PC-9 (cell line): Measurements from ENCODE around the gene MTR. TPM values are rescaled to one million over a fixed set of nuclear protein-coding genes. Genes with fewer than 3 reads are reported as not detected.

Experiments used
- BruUV-seq: library from RNA; stranded (reverse); fragments of 400-500 nt; replicated peaks from 2 replicates; lab custom pipeline; 2021; lab: Mats Ljungman, UMichigan
- CTCF ChIA-PET: fragments of 300-600 bp; sonication (Branson Sonifier 250); formaldehyde crosslinking; loops from one replicate; lab custom pipeline; 2022; ENCODE audit warnings: antibody characterized with exemption; lab: Charles Lee
- POLR2A ChIA-PET: fragments of 300-600 bp; sonication (Branson Sonifier 250); formaldehyde crosslinking; loops from one replicate; lab custom pipeline; 2022; ENCODE audit warnings: antibody characterized with exemption; ENCODE audit not compliant: unreplicated experiment; lab: Charles Lee
- DNase-seq, 2 experiments: peaks; one replicate each; pipeline versions ENCODE4 v3.0.0 to v3.0.0-alpha.2; 2015 to 2022; ENCODE audit warnings: mixed read lengths in 1 of 2
- H2AFZ ChIP-seq: fragments of 200-600 bp; sonication (generic); 2 replicates; pipeline ENCODE4 v1.8.1; 2017; ENCODE audit warnings: antibody characterized with exemption
- H3F3A ChIP-seq: fragments of 200-600 bp; sonication (generic); 2 replicates; pipeline ENCODE4 v1.8.1; 2017; ENCODE audit warnings: antibody characterized with exemption, mild to moderate bottlenecking, low read depth; ENCODE audit not compliant: insufficient read depth
- H3K27ac ChIP-seq: fragments of 200-600 bp; sonication (generic); 2 replicates; pipeline ENCODE4 v1.6.1; 2016; ENCODE audit warnings: mixed run types
- H3K27me3 ChIP-seq: fragments of 200-600 bp; sonication (generic); 2 replicates; pipeline ENCODE4 v1.6.1; 2016; ENCODE audit warnings: low read depth, mixed run types; ENCODE audit not compliant: insufficient read depth
- H3K36me3 ChIP-seq: fragments of 200-600 bp; sonication (generic); 2 replicates; pipeline ENCODE4 v1.6.1; 2016; ENCODE audit warnings: low read depth, mixed run types
- H3K4me1 ChIP-seq: fragments of 200-600 bp; sonication (generic); replicated peaks from 2 replicates; pipeline ENCODE4 v1.6.1; 2016; ENCODE audit warnings: mixed run types; ENCODE audit not compliant: insufficient read depth
- H3K4me2 ChIP-seq: fragments of 200-600 bp; sonication (generic); 2 replicates; pipeline ENCODE4 v1.6.1; 2017; ENCODE audit warnings: mixed run types
- H3K4me3 ChIP-seq: fragments of 200-600 bp; sonication (generic); 2 replicates; pipeline ENCODE4 v1.6.1; 2016; ENCODE audit warnings: mixed run types
- H3K79me2 ChIP-seq: fragments of 200-600 bp; sonication (generic); 2 replicates; pipeline ENCODE4 v1.6.1; 2017; ENCODE audit warnings: low read depth, mixed run types
- H3K9me2 ChIP-seq: fragments of 200-600 bp; sonication (generic); 2 replicates; pipeline ENCODE4 v1.8.1; 2017; ENCODE audit warnings: mild to moderate bottlenecking; ENCODE audit not compliant: insufficient read depth
- H3K9me3 ChIP-seq: fragments of 200-600 bp; sonication (generic); 2 replicates; pipeline ENCODE4 v1.8.1; 2016; ENCODE audit warnings: low read depth; ENCODE audit not compliant: insufficient read depth
- H4K20me1 ChIP-seq: fragments of 200-600 bp; sonication (generic); 2 replicates; pipeline ENCODE4 v1.8.1; 2017; ENCODE audit not compliant: insufficient read depth
- EZH2 ChIP-seq: fragments of 200-600 bp; sonication (generic); IDR thresholded peaks from 2 replicates; pipeline ENCODE4 v1.8.0; 2017; ENCODE audit warnings: antibody characterized with exemption, low read depth
- intact Hi-C: fragments of 100-400 bp; cut with micrococcal nuclease; formaldehyde crosslinking; loops from one replicate; pipeline ENCODE4 v1.10.0; 2022; ENCODE audit not compliant: unreplicated experiment
- total RNA-seq: library from RNA; stranded (reverse); gene quantifications from 2 replicates; pipeline ENCODE4 v1.2.3, GENCODE V29; 2021
- TF ChIP-seq, protein P1 (sequence below): fragments of 200-600 bp; sonication (generic); conservative IDR thresholded peaks from 2 replicates; pipeline ENCODE4 v1.6.1; 2017; ENCODE audit warnings: mixed run types, antibody characterized with exemption, mild to moderate bottlenecking, moderate library complexity

Gene MTR
- total RNA-seq, 1 experiment from 2014 or later, result 20.9 TPM

DNA sequence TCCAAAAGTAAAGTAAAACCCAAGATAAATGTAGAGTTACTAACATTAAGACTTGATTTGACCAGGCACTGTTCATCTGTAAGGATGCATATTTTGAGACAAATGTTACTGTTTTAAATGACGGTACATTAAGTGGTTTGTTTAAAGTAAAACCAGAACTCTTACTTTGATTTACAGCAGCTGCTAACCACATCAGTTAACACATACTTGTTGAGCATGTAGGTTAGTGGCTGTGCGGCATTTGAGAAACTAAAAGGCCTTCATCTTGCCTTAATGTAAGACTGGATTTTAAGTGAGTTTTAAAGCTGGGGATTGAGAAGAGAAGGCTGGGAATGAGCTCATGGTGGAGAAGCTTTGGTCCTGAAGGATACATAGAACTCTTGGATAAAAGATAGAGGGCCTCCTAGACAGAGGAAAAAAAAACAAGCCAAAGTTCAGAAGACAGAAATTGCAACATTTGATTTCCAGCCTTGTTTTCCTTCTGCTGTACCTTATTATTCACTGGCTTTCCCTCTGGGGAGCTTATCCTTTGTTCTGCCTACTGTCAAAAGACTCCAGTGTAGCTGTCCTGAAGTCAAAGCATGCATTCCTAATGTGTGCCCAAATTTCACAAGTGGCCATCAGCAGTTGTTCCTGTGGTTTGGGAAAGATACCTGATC, 66.6 kb downstream of the MTR start:
- TF ChIP-seq, protein P1, sequence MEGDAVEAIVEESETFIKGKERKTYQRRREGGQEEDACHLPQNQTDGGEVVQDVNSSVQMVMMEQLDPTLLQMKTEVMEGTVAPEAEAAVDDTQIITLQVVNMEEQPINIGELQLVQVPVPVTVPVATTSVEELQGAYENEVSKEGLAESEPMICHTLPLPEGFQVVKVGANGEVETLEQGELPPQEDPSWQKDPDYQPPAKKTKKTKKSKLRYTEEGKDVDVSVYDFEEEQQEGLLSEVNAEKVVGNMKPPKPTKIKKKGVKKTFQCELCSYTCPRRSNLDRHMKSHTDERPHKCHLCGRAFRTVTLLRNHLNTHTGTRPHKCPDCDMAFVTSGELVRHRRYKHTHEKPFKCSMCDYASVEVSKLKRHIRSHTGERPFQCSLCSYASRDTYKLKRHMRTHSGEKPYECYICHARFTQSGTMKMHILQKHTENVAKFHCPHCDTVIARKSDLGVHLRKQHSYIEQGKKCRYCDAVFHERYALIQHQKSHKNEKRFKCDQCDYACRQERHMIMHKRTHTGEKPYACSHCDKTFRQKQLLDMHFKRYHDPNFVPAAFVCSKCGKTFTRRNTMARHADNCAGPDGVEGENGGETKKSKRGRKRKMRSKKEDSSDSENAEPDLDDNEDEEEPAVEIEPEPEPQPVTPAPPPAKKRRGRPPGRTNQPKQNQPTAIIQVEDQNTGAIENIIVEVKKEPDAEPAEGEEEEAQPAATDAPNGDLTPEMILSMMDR, result no peak
- TF ChIP-seq EZH2, result no peak
- Histone ChIP-seq H3K9me2 (no peaks in the 10 kb centered on the region), H3K27ac (no peak overlapping the region), H3F3A (no peaks in the 10 kb centered on the region), H3K9me3 (no peaks in the 10 kb centered on the region), H3K4me1 (no peaks in the 10 kb centered on the region), H3K27me3 (no peaks in the 10 kb centered on the region), H3K4me3 (no peak overlapping the region), H2AFZ (no peak overlapping the region), H3K79me2 (no peaks in the 10 kb centered on the region), H4K20me1 (no peaks in the 10 kb centered on the region), H3K36me3 (no peaks in the 10 kb centered on the region), H3K4me2 (no peak overlapping the region)
- BruUV-seq, result no TSS peak
- intact Hi-C loops, result no loop called here
- POLR2A ChIA-PET, result no interaction called here
- DNase-seq, result no peak
- CTCF ChIA-PET, result no interaction called here

DNA sequence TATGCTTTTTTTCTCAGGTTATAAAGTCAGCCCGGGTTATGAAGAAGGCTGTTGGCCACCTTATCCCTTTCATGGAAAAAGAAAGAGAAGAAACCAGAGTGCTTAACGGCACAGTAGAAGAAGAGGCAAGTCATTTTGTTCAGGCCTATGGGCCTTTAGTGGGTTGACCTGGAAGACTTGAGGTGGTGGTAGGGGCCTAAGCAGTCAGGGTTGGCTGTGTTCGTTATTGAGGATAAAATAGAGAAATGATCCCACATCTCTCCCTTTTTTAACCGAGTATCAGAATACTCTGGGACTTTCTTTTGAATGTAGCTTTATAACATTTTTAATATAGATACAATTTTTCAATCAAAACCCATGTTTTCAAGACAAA, 67.1 kb downstream of the MTR start:
- CTCF ChIA-PET, result no interaction called here

DNA sequence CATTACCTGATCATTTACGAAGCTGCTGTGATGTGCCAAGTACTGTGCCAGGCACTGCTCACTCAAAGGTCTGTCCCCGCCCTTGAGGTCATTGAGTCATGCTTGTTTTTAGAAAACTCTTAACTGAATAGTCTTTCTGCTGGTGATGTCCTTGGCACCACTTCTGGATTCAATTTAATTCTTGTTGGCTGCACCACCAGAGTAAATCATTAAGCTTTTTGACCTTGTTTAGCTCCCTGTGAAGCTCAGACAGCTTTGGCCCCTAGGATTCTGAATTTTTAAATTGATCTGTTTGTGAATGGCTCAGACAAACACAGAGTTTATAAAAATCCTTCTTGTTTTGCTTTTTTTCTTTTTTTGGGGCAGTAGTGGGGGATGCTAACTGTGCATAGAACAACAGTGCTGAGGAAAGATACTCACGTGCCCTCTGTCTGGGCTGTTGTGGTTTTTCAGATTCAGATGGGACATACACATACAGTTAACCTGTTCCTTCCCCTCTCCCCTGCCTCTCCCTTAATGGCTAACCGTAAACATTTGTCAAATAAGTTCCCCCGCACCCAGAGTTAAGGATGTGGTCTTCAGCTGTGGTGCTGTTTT, 67.6 kb downstream of the MTR start:
- CTCF ChIA-PET, result no interaction called here
- no peaks in the 10 kb centered on the region for H3K4me1 ChIP-seq
- intact Hi-C loops, result no loop called here
- no peak overlapping the region for H3K4me2 ChIP-seq
- no peaks in the 10 kb centered on the region for H3F3A ChIP-seq
- POLR2A ChIA-PET, result no interaction called here
- no peak for DNase-seq
- H2AFZ ChIP-seq, result no peak overlapping the region
- no peak overlapping the region for H3K4me3 ChIP-seq
- no peaks in the 10 kb centered on the region for H3K27me3 ChIP-seq
- no peaks in the 10 kb centered on the region for H3K36me3 ChIP-seq
- no peaks in the 10 kb centered on the region for H4K20me1 ChIP-seq
- no peaks in the 10 kb centered on the region for H3K9me3 ChIP-seq
- no TSS peak for BruUV-seq
- no peak overlapping the region for H3K27ac ChIP-seq
- H3K9me2 ChIP-seq, result no peaks in the 10 kb centered on the region
- TF ChIP-seq, protein P1, result no peak
- TF ChIP-seq EZH2, result no peak
- no peaks in the 10 kb centered on the region for H3K79me2 ChIP-seq

More for the DNA sequence above, 67.1 kb downstream of the MTR start:
- Histone ChIP-seq H3K9me3 (no peaks in the 10 kb centered on the region), H3K4me2 (no peak overlapping the region), H3K27ac (no peak overlapping the region), H3K36me3 (no peaks in the 10 kb centered on the region), H3K9me2 (no peaks in the 10 kb centered on the region), H3K27me3 (no peaks in the 10 kb centered on the region), H4K20me1 (no peaks in the 10 kb centered on the region), H2AFZ (no peak overlapping the region), H3K79me2 (no peaks in the 10 kb centered on the region), H3K4me1 (no peaks in the 10 kb centered on the region), H3K4me3 (no peak overlapping the region), H3F3A (no peaks in the 10 kb centered on the region)
- POLR2A ChIA-PET, result no interaction called here
- BruUV-seq, result no TSS peak
- no peak for DNase-seq
- no peak for TF ChIP-seq EZH2
- TF ChIP-seq, protein P1, result no peak
- intact Hi-C loops, result no loop called here
